Endothelial cell of umbilical vein (primary cell): ENCODE data around the gene AMIGO1.

Source experiments
- CTCF ChIP-seq, 2 donors: IDR thresholded peaks; 1 replicate in 1 of 2; 2 replicates in 1 of 2; pipeline ENCODE4 v1.5.1; 2011; ENCODE audit warnings: low read length in 2 of 2, mild to moderate bottlenecking in 2 of 2, moderate library complexity in 2 of 2, control low read depth in 1 of 2, inconsistent platforms in 1 of 2, low read depth in 1 of 2; ENCODE audit not compliant: insufficient read depth in 1 of 2; ENCODE audit errors: extremely low read depth in 1 of 2
- EZH2 ChIP-seq: IDR thresholded peaks from 2 replicates; pipeline ENCODE4 v1.6.1; 2012; ENCODE audit warnings: borderline replicate concordance, low read depth, mild to moderate bottlenecking, moderate library complexity, low read length, inconsistent platforms; ENCODE audit not compliant: severe bottlenecking
- JUN ChIP-seq: IDR thresholded peaks from 2 replicates; pipeline ENCODE4 v1.6.1; 2011; ENCODE audit warnings: borderline replicate concordance, low read depth; ENCODE audit not compliant: insufficient read length, insufficient read depth
- POLR2A ChIP-seq: IDR thresholded peaks from 2 replicates; pipeline ENCODE4 v1.6.1; 2012; ENCODE audit warnings: low read depth, mild to moderate bottlenecking, control low read depth, low read length
- POLR2AphosphoS5 ChIP-seq: IDR thresholded peaks from 2 replicates; pipeline ENCODE4 v1.6.1; 2012; ENCODE audit warnings: low read depth, mild to moderate bottlenecking, control low read depth, low read length, moderate library complexity; ENCODE audit not compliant: insufficient read depth

- TF ChIP-seq CTCF (IDR thresholded peaks at IDR 0.05; ENCODE audit: extremely low read depth in 1 of 2, insufficient read depth in 1 of 2, low read depth in 1 of 2, low read length in 2 of 2) (no peak), POLR2A (no peak), JUN (no peak), POLR2AphosphoS5 (no peak), EZH2 (no peak)
Observed at GRCh38 chr1:109516872-109517271, 7.3 kb upstream of the AMIGO1 start.
